GM12878 (cell line): Measurements from ENCODE around the gene FANCG. TPM values are rescaled to one million over a fixed set of nuclear protein-coding genes. Genes with fewer than 3 reads are reported as not detected.
A peak's percentile ranks its signal among the peaks of the same experiment; 100 is the strongest.

Source experiments
- ATAC-seq: fragments of 200-7000 bp; cut with Tn5 transposase; 3 replicates; pipeline ENCODE4 v1.9.1; 2020; ENCODE audit warnings: mild to moderate bottlenecking, moderate library complexity
- BruUV-seq: library from RNA; stranded (reverse); fragments of 400-500 nt; replicated peaks from 2 replicates; lab custom pipeline; 2021; lab: Mats Ljungman, UMichigan
- CTCF ChIA-PET: fragments of 300-600 bp; sonication (Branson Sonifier 250); formaldehyde crosslinking; extraction: SDS; loops from one replicate; lab custom pipeline; 2021; ENCODE audit warnings: inconsistent platforms; lab: Yijun Ruan, JAX
- POLR2A ChIA-PET: fragments of 350-600 bp; formaldehyde crosslinking; extraction: SDS; loops from one replicate; lab custom pipeline; 2021; ENCODE audit warnings: inconsistent platforms; lab: Charles Lee
- RAD21 ChIA-PET: fragments of 300-600 bp; sonication (Branson Sonifier 250); formaldehyde crosslinking; loops from one replicate; lab custom pipeline; 2023; ENCODE audit warnings: antibody characterized with exemption; ENCODE audit not compliant: unreplicated experiment; lab: Charles Lee
- SMC1A ChIA-PET: fragments of 300-600 bp; sonication (Branson Sonifier 250); formaldehyde crosslinking; loops from one replicate; lab custom pipeline; 2023; ENCODE audit not compliant: unreplicated experiment, uncharacterized antibody; lab: Charles Lee
- DNase-seq: peaks from one replicate; pipeline ENCODE4 v3.0.0-alpha.2; 2011; ENCODE audit warnings: low read depth, low spot score
- FAIRE-seq: peaks from 3 replicates; lab custom pipeline; 2011; peaks lifted over from hg19 to GRCh38; lab: Jason Lieb, UNC
- H2AFZ ChIP-seq: 2 replicates; pipeline ENCODE4 v1.6.0; 2011; ENCODE audit warnings: low read depth, low read length, control low read depth; ENCODE audit not compliant: control insufficient read depth
- H3K27ac ChIP-seq: 2 replicates; pipeline ENCODE4 v1.5.1; 2011; ENCODE audit warnings: control low read depth; ENCODE audit not compliant: control insufficient read depth, insufficient read depth
- H3K27me3 ChIP-seq, 2 experiments: replicated peaks in 1 of 2; 2 replicates each; pipeline versions ENCODE4 v1.6.0 to v1.6.1; 2011; ENCODE audit warnings: low read length in 1 of 2; ENCODE audit not compliant: control insufficient read depth in 2 of 2, insufficient read depth in 2 of 2
- H3K36me3 ChIP-seq, 2 experiments: 2 replicates each; pipeline ENCODE4 v1.5.1; 2011; ENCODE audit warnings: low read length in 1 of 2; ENCODE audit not compliant: control insufficient read depth in 2 of 2, insufficient read depth in 2 of 2
- H3K4me1 ChIP-seq: 2 replicates; pipeline ENCODE4 v1.6.1; 2011; ENCODE audit warnings: mild to moderate bottlenecking, low read length, moderate library complexity, mixed read lengths; ENCODE audit not compliant: control insufficient read depth, insufficient read depth
- H3K4me2 ChIP-seq: 2 replicates; pipeline ENCODE4 v1.6.0; 2011; ENCODE audit warnings: control low read depth; ENCODE audit not compliant: control insufficient read depth, insufficient read depth
- H3K4me3 ChIP-seq: fragments of 200-600 bp; sonication (generic); 2 replicates; pipeline ENCODE4 v1.5.1; 2016
- H3K79me2 ChIP-seq: 2 replicates; pipeline ENCODE4 v1.6.0; 2011; ENCODE audit warnings: low read length; ENCODE audit not compliant: control insufficient read depth, insufficient read depth
- H3K9ac ChIP-seq: 2 replicates; pipeline ENCODE4 v1.8.0; 2011; ENCODE audit warnings: low read length, control low read depth, mixed read lengths; ENCODE audit not compliant: control insufficient read depth, insufficient read depth
- H3K9me3 ChIP-seq: replicated peaks from 3 replicates; pipeline ENCODE4 v1.5.1; 2011; ENCODE audit warnings: mild to moderate bottlenecking, low read length; ENCODE audit not compliant: control insufficient read depth, insufficient read depth
- H4K20me1 ChIP-seq: 2 replicates; pipeline ENCODE4 v1.6.0; 2011; ENCODE audit not compliant: control insufficient read depth, insufficient read depth
- ESRRA ChIP-seq: IDR thresholded peaks from 2 replicates; pipeline ENCODE4 v1.6.1; 2012; ENCODE audit warnings: mild to moderate bottlenecking, low read length, improper control_type of control experiment
- JUNB ChIP-seq: IDR thresholded peaks from 2 replicates; pipeline ENCODE4 v1.6.1; 2016; ENCODE audit warnings: antibody characterized with exemption, mild to moderate bottlenecking
- POLR2A ChIP-seq: IDR thresholded peaks from 2 replicates; pipeline ENCODE4 v1.6.1; 2011; ENCODE audit warnings: low read depth, mild to moderate bottlenecking, low read length
- POLR2AphosphoS2 ChIP-seq: IDR thresholded peaks from 2 replicates; pipeline ENCODE4 v1.6.1; 2011; ENCODE audit warnings: low read depth, mild to moderate bottlenecking, low read length, improper control_type of control experiment, moderate library complexity
- whole genome bisulfite sequencing: methylation state at CpG from one replicate; pipeline ENCODE4 v1.1.6; 2016; ENCODE audit warnings: low lambda C conversion rate; ENCODE audit not compliant: insufficient replicate concordance, insufficient coverage; ENCODE audit errors: missing lambda C conversion rate; 5-methylcytosine and 5-hydroxymethylcytosine counted together
- in situ Hi-C: fragments of 300-500 bp; cut with MboI; formaldehyde crosslinking; loops from 9 replicates; pipeline ENCODE4 v1.14.3; 2018; ENCODE audit warnings: mixed read lengths
- intact Hi-C: fragments of 100-400 bp; cut with micrococcal nuclease; formaldehyde crosslinking; loops from one replicate; pipeline ENCODE4 v1.14.2; 2022; ENCODE audit not compliant: unreplicated experiment
- polyA plus RNA-seq, 11 experiments: library from polyadenylated mRNA; depleted of rRNA in 4 of 11; unstranded in 6 of 11; stranded (reverse) in 5 of 11; fragments of >200 nt; fragmentation: Nextera tagmentation in 4 of 11; fragmentation: Illumina TruSeq in 1 of 11; extraction: Ambion mirVana in 4 of 11; extraction: Trizol in 1 of 11; gene quantifications; 1 replicate in 1 of 11; 2 replicates in 10 of 11; pipeline versions ENCODE4 v1.2.1 to v1.2.3, GENCODE V29; 2011 to 2016; ENCODE audit warnings: inconsistent platforms in 2 of 11, missing spikeins in 2 of 11, low read depth in 1 of 11
- total RNA-seq, 4 experiments: library from RNA; depleted of rRNA in 3 of 4; stranded (reverse); fragments of >200 nt in 3 of 4; fragmentation: Illumina TruSeq in 1 of 4; extraction: Trizol in 1 of 4; gene quantifications; 2 replicates each; pipeline versions ENCODE4 v1.2.1 to v1.2.3, GENCODE V29; 2013 to 2021

FANCG gene
- total and polyA plus RNA-seq, 10 of the 15 experiments (the other 5 are each of a cell fraction or from before 2014, with no cell fraction given), result 16.4 to 78.7 (median 45.4) TPM

DNA sequence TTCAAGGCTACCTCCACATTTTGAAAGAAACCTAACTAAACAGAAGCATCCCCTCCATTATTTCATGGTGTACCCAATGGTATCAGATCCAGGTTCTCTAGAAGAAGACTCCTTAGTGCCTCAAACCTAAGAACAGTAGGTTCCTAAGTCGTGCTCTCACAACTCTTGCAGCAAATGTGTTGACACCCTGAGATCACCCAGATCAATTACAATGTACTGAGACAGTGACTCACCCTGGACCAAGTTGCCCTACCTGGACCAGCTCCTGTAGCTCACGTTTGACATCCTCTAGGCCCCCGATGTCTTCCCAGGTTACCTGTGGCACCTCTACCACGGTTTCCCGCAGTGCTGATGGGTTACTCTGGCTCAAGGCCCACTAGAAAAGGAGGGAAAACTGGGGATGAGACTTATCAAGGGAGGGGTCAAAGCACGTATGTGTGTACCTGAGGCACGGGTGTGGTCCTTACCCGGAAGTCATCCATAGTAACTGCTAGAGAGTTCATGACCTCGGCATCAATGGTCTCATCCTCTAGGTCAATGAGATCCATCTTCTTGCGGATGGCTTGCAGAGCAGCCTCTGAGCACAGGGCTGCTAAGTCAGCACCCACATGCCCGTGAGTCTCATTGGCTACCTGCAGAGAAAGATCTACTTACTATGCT is 19.1 kb downstream of the FANCG start:
- POLR2A ChIA-PET, result interaction anchor here (1.3 kb wide), 1 partner anchor 9 kb away, joined by 3 read pairs; no protein-coding TSS in a partner anchor
- ATAC-seq, result no peak
- in situ Hi-C loops, result no loop called here
- RAD21 ChIA-PET, result no interaction called here
- intact Hi-C loops, result no loop called here
- no peak overlapping the region for H3K27ac ChIP-seq
- no peak overlapping the region for H3K4me3 ChIP-seq
- TF ChIP-seq POLR2AphosphoS2 (0 out of 2 replicates have a peak, but pooled peaks have one; percentile 32), ESRRA (no peak)
- TF ChIP-seq, all 136 proteins: peak for 1
- Histone ChIP-seq H2AFZ (no peak overlapping the region), H3K27me3 (no peaks in the 10 kb centered on the region), H3K4me2 (no peak overlapping the region), H3K36me3 (peaks cover 56 to 76% of the 10 kb centered on the region in 2 experiments), H3K79me2 (no peaks in the 10 kb centered on the region; the same call in 1 of the 2 replicates), H3K4me1 (no peaks in the 10 kb centered on the region), H4K20me1 (peaks cover 3% of the 10 kb centered on the region; the same call in 1 of the 2 replicates), H3K9me3 (no peaks in the 10 kb centered on the region), H3K9ac (no peak overlapping the region)
- BruUV-seq, result no TSS peak
- 94% methylated on average over 11 of the region's 11 CpGs for WGBS
- CTCF ChIA-PET, result interaction anchor here (1.4 to 4.5 kb wide), 2 partner anchors 9 to 10 kb away, joined by 7 to 22 read pairs; no protein-coding TSS in a partner anchor
- DNase-seq, result no peak
- no peak for FAIRE-seq
- SMC1A ChIA-PET, result no interaction called here

DNA sequence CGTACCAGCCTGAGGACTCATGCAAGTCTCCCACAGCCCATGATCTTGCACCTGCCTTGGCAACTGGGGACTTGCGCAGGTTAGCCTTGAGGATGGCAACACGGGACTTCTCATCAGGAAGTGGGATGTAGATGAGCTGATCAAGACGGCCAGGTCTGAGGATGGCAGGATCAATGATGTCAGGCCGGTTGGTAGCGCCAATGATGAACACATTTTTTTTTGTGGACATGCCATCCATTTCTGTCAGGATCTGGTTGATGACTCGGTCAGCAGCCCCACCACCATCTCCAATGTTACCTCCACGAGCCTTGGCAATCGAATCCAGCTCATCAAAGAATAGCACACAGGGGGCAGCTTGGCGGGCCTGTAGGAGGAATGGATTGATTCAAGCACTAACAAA is 20.3 kb downstream of the FANCG start:
- DNase-seq (no peak), FAIRE-seq (no peak), ATAC-seq (no peak)
- in situ Hi-C loops, result no loop called here
- Histone ChIP-seq H3K79me2 (no peaks in the 10 kb centered on the region; the same call in 1 of the 2 replicates), H3K4me3 (no peak overlapping the region), H3K27ac (no peak overlapping the region), H3K27me3 (no peaks in the 10 kb centered on the region), H3K9me3 (no peaks in the 10 kb centered on the region), H3K4me1 (no peaks in the 10 kb centered on the region), H3K4me2 (no peak overlapping the region), H3K9ac (no peak overlapping the region), H4K20me1 (peaks cover 3% of the 10 kb centered on the region; the same call in 1 of the 2 replicates), H2AFZ (no peak overlapping the region), H3K36me3 (peaks cover 47 to 68% of the 10 kb centered on the region in 2 experiments)
- ChIA-PET RAD21 (no interaction called here), SMC1A (no interaction called here), CTCF (interaction anchor here (1.4 kb wide), 1 partner anchor 8 kb away, joined by 7 read pairs; no protein-coding TSS in a partner anchor), POLR2A (interaction anchor here (0.8 to 1.3 kb wide), 2 partner anchors 7 to 52 kb away, joined by 3 read pairs; no protein-coding TSS in a partner anchor)
- intact Hi-C loops, result no loop called here
- 96% methylated on average over 10 of the region's 10 CpGs for WGBS
- TSS peak; percentile 1 for BruUV-seq
- TF ChIP-seq JUNB (no peak), POLR2A (peak; percentile 42; the same call in 1 of the 2 replicates)
